AG04450 (cell line): ENCODE measurements around the gene EMX2. TPM values are rescaled to one million over a fixed set of nuclear protein-coding genes. Genes with fewer than 3 reads are reported as not detected.

Source experiments
- CTCF ChIA-PET: fragments of 300-600, 350-600 bp; formaldehyde crosslinking; extraction: SDS; loops from one replicate; lab custom pipeline; 2022; ENCODE audit warnings: antibody characterized with exemption, inconsistent platforms; lab: Charles Lee
- POLR2A ChIA-PET: fragments of 350-600 bp; formaldehyde crosslinking; extraction: SDS; loops from one replicate; lab custom pipeline; 2021; ENCODE audit warnings: antibody characterized with exemption, inconsistent platforms; lab: Yijun Ruan, JAX
- DNase-seq: peaks from one replicate; pipeline ENCODE4 v3.0.0-alpha.2; 2011; ENCODE audit warnings: low read depth, low spot score
- H3K27ac ChIP-seq: one replicate; pipeline ENCODE4 v1.5.1; 2012; ENCODE audit warnings: low read depth, low read length, control low read depth
- H3K27me3 ChIP-seq: one replicate; pipeline ENCODE4 v1.6.0; 2012; ENCODE audit warnings: low read length; ENCODE audit not compliant: control insufficient read depth, insufficient read depth
- H3K4me3 ChIP-seq: 2 replicates; pipeline ENCODE4 v1.5.1; 2011; ENCODE audit warnings: mild to moderate bottlenecking, low read depth, low read length, control low read depth
- H3K9me3 ChIP-seq: 2 replicates; pipeline ENCODE4 v1.5.1; 2012; ENCODE audit warnings: low read length; ENCODE audit not compliant: control insufficient read depth, insufficient read depth
- CTCF ChIP-seq: IDR thresholded peaks from 2 replicates; pipeline ENCODE4 v1.5.1; 2011; ENCODE audit warnings: low read depth, low read length, control low read depth, inconsistent platforms
- polyA plus RNA-seq: library from polyadenylated mRNA; depleted of rRNA; stranded (reverse); fragments of >200 nt; gene quantifications from 2 replicates; pipeline ENCODE4 v1.2.3, GENCODE V29; 2011

Gene EMX2
- polyA plus RNA-seq, 1 experiment = not detected

GRCh38 chr10:117533507-117534281, 8.9 kb upstream of the EMX2 start:
- Histone ChIP-seq H3K9me3 (peaks cover 4% of the 10 kb centered on the region; the same call in 1 of the 2 replicates), H3K4me3 (no peak overlapping the region), H3K27ac (no peak overlapping the region), H3K27me3 (peaks cover 70% of the 10 kb centered on the region)
- TF ChIP-seq CTCF = no peak
- CTCF ChIA-PET = interaction anchor here (0.9 to 2.2 kb wide), 3 partner anchors 37 to 926 kb away, joined by 3 to 8 read pairs (median 8); no protein-coding TSS in a partner anchor
- POLR2A ChIA-PET = no interaction called here
- DNase-seq = no peak

GRCh38 chr10:117534321-117535297, 7.9 kb upstream of the EMX2 start:
- ChIA-PET CTCF (interaction anchor here (1.0 to 2.2 kb wide), 3 partner anchors 38 to 706 kb away, joined by 3 to 8 read pairs (median 8); no protein-coding TSS in a partner anchor), POLR2A (no interaction called here)
- Histone ChIP-seq H3K27me3 (peaks cover 79% of the 10 kb centered on the region), H3K4me3 (no peak overlapping the region), H3K9me3 (peaks cover 4% of the 10 kb centered on the region; the same call in 1 of the 2 replicates), H3K27ac (no peak overlapping the region)
- DNase-seq = no peak
- no peak for TF ChIP-seq CTCF

- DNase-seq = no peak
- H3K27ac ChIP-seq = no peak overlapping the region
- CTCF ChIA-PET = interaction anchor here (1.0 kb wide), 1 partner anchor 705 kb away, joined by 3 read pairs; no protein-coding TSS in a partner anchor
- H3K27me3 ChIP-seq = peaks cover 84% of the 10 kb centered on the region
- no peak for TF ChIP-seq CTCF
- POLR2A ChIA-PET = no interaction called here
- no peak overlapping the region for H3K4me3 ChIP-seq
- peaks cover 4% of the 10 kb centered on the region; the same call in 1 of the 2 replicates for H3K9me3 ChIP-seq
Measured at GRCh38 chr10:117535298-117536071, 7.1 kb upstream of the EMX2 start.

GRCh38 chr10:117536072-117536865, 6.3 kb upstream of the EMX2 start:
- ChIA-PET POLR2A (no interaction called here), CTCF (interaction anchor here (1.1 to 2.5 kb wide), 5 partner anchors 19 to 708 kb away, joined by 3 to 20 read pairs (median 3); no protein-coding TSS in a partner anchor)
- TF ChIP-seq CTCF = no peak
- Histone ChIP-seq H3K9me3 (peaks cover 4% of the 10 kb centered on the region; the same call in 1 of the 2 replicates), H3K4me3 (no peak overlapping the region), H3K27me3 (peaks cover 88% of the 10 kb centered on the region), H3K27ac (no peak overlapping the region)
- no peak for DNase-seq
